ENCODE measurements around the gene SDCBP2. TPM values are rescaled to one million over a fixed set of nuclear protein-coding genes. Genes with fewer than 3 reads are reported as not detected.

The SDCBP2 gene
- total RNA-seq, 4 donors from 2014 or later, result 0.26 to 9.1 (median 5.5) TPM

Other genes with a start within 250 kb of the SDCBP2 start
- gene PSMF1, start 210.5 kb downstream of the SDCBP2 start, total RNA-seq, result 10 to 100 TPM; 11.5 to 91.6 (median 54.5) TPM
- 1 to 10 TPM in 2 of 4 donors, under 1 TPM in 1, not detected in 1; 0.49 to 2.0 (median 1.9) TPM for gene TMEM74B, start 144.2 kb downstream of the SDCBP2 start, total RNA-seq
- under 1 TPM in 2 of 4 donors, not detected in 2; 0.73 to 0.83 TPM for gene C20orf202, start 125.7 kb downstream of the SDCBP2 start, total RNA-seq
- not detected for gene RAD21L1, start 103.1 kb downstream of the SDCBP2 start, total RNA-seq
- 10 to 100 TPM in 1 of 4 donors, 1 to 10 TPM in 3; 2.1 to 14.0 (median 4.5) TPM for gene SNPH, start 62.8 kb downstream of the SDCBP2 start, total RNA-seq
- gene FKBP1A, start 63.9 kb upstream of the SDCBP2 start, total RNA-seq, result 100 to 1,000 TPM in 3 of 4 donors, 10 to 100 TPM in 1; 99.5 to 253 (median 206) TPM
- 10 to 100 TPM; 18.7 to 67.8 (median 35.8) TPM for gene NSFL1C, start 137.7 kb upstream of the SDCBP2 start, total RNA-seq
- gene SIRPB2, start 162.3 kb upstream of the SDCBP2 start, total RNA-seq, result 1 to 10 TPM in 2 of 4 donors, under 1 TPM in 1, not detected in 1; under 0.01 to 2.9 (median 1.7) TPM
- gene SIRPD, start 228.6 kb upstream of the SDCBP2 start, total RNA-seq, result not detected

Data from uterus (tissue), 4 donors.